Ramos (cell line): ENCODE results near the gene FRAS1.
"Not testable (repeated sequence)": the region's sequence is repeated elsewhere in the genome, so short reads cannot be mapped to it uniquely, and the experiment has no call there.

ENCODE experiments used
- in situ Hi-C: fragments of 300-500 bp; cut with MboI; formaldehyde crosslinking; loops from one replicate; pipeline ENCODE4 v1.14.3; 2022; ENCODE audit warnings: low sequenced_read_pairs; ENCODE audit not compliant: unreplicated experiment

FRAS1 gene

DNA sequence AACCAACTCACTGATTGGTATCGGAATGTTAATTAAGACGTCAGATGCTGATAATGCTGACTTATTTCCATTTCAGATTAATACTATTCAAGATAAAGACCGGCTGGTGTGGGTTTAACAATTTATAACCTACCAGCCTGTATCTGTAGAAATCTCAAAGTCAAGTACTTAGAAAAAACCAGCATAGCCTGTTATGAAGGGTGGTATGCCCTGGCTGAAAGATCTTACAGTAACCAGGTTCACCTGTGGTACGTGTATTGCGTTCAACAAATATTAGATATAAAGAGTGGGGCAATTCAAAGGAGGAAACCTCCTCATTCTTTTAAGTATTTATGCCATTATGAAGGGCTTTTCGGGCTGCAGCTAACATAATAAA, 253.6 kb downstream of the FRAS1 start:
- in situ Hi-C loops = no loop called here

DNA sequence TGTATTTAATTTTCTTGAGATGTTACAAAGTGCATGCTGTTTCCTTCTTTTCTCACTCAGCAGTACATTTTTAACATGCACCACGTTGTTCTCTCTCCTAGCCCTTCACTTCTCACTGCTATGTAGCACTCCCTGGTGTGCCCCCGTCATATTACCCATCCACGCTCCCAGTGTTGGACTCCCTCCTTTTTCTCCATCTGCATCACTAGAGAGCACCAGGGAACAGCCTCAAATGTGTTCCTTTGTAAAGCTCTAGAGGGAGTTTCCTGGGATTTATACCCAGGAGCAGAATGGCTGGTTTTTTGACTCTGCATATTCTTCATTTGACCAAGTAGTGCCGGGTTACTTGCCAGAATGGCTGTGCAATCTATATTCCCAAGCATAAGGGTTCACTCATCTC, 254.2 kb downstream of the FRAS1 start:
- in situ Hi-C loops = no loop called here

DNA sequence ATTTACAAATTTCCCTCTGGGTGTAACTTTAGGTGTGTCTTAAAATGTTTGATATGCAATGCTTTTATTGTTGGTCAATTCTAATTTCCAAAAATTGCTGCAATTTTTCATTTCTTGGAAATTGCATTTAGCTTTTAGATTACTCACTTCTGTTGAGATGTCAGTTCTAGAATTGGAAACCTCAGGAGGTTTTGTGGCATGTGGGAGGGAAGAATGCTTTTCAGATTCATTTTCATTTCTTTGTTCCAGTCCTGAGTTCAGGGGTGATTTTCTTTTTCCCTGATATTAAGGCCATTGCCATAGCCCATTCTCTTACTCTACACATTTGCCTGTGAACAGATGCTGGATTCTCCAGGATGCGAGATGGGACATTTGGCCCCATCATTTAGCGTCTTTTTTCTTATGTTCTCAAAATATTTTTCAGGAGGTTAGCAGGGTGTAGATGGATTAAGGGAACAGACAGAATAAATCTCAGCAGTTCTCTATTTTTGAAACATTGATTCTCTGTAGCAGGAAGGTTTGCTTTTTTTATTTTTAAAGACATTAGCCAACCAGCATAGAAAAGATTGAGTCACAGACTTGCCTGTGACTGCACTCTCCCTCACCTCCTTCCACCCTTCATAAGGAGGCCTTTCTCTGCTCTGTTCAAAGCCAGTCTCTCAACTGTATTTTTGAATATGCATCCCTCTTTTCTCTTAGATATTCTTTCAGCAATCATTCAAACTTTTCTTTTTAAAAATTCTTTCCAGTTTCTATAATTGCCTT, 256.0 kb downstream of the FRAS1 start:
- in situ Hi-C loops = no loop called here

DNA sequence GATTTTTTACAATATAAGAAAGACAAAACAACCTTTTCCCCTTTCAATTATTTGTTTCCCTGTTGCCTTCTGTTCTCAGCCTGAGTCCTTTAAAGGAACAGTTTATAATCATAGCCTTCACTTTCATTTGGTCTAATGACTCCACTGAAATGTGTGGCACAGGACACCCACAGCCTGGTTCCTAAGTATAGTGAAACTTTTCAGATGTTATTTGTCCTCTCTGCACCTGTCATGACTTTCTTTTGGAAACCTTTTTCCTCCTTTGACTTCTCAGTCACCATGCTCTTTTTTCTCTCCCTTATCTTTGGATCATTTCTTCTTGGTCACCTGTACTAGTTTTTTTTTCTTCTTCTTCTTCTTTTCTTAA, 256.6 kb downstream of the FRAS1 start:
- in situ Hi-C loops = no loop called here

DNA sequence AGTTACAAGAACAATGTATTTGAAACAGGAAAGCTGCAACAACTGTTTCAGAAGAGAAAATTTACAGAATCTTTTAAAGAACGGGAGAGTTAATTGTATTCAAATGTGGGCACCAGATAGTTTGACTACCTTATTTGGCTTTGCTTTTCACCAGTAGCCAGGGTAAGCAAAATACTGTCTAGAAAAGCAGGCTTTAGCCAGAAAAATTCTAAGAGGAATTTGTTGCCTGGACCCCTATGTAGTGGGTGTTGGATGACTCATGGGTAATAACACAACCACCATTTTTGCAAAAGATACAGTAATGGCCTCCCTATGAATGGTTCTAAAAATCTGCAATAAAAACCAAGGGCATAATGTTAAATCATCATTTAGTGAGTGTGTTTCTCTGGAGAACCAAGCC, 261.0 kb downstream of the FRAS1 start:
- in situ Hi-C loops = no loop called here

DNA sequence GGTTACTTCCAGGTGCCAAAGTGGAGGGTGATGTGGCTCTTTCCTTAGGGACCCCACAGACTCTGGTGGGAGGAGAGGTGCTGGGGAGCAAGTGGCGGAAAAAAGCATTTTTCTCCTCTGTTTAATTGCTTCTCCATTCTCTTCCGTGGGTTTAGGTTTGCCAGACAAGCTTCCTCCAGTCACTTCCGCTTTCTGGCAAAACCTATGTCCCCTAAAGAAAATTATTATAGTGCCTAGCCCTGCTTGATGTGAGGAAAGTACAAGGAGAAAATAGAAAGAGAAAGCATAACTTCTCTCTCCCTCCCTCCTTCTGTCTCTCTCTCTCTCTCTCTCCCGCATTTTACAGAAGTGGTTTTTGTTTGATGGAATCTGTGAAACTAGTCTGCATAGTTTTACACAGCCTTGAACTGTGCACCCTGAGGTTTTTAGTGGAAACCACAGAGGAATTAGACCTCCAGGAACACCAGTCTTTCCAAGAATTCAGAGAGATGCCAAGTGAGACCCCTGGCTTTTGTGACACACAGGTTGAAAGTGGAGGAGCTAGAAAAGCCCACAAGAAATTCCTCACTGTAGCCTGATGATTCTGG, 263.3 kb downstream of the FRAS1 start:
- in situ Hi-C loops = no loop called here

DNA sequence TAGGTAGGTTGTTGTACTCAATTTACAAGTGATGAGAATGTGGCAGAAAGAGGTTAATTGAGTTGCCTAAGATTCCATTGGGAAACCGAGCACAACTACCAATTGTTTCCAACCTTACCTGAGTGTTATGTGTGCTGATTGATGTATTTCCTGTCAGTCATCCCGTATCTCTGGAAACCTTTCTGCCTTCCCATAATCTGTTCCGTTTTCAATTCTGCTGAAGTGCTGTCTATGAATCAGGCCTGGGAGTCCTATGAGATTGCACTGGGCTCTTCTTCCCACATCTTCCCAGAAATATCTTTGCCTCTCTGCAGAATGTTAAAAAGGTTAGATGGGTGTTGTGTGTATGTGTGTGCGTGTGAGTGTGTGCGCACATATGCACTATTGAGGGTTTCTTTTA, 264.9 kb downstream of the FRAS1 start:
- in situ Hi-C loops = no loop called here

DNA sequence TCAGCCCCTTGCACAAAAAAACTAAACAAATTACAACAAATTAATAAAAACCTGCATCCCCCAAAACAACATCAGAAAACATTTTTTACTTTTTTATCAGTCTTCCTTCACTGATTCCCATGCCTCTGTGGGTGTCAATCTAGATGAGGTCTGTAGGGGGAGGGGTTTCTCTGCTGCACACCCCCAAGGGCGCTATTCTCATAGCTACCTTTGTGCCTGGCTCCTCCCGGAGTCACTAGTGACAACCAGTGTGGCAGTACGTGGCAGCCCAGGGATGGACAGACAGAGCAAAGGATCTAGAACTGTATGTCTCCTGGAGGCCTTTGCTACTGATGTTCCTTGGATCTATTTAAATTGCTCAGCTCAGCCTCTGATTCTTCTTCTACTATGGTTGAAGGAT, 266.3 kb downstream of the FRAS1 start:
- in situ Hi-C loops = no loop called here

DNA sequence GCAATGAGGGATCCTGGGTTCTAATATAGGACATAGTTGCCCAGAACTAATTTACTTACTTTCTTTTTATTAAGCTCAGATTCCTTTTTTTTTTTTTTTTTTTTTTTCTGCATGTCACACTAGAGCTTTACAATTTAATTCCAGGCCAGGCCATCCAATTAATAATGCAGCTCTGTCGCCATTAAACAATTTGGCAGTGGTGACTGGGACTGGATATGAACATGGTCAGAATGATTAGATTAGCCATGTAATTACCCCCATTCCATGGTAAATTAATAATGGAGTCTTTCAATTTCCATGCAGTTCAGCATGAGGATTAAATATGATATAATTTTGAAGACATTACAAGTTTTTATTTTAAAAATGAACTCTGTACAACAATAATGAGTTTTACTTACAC, 267.5 kb downstream of the FRAS1 start:
- in situ Hi-C loops = no loop called here

DNA sequence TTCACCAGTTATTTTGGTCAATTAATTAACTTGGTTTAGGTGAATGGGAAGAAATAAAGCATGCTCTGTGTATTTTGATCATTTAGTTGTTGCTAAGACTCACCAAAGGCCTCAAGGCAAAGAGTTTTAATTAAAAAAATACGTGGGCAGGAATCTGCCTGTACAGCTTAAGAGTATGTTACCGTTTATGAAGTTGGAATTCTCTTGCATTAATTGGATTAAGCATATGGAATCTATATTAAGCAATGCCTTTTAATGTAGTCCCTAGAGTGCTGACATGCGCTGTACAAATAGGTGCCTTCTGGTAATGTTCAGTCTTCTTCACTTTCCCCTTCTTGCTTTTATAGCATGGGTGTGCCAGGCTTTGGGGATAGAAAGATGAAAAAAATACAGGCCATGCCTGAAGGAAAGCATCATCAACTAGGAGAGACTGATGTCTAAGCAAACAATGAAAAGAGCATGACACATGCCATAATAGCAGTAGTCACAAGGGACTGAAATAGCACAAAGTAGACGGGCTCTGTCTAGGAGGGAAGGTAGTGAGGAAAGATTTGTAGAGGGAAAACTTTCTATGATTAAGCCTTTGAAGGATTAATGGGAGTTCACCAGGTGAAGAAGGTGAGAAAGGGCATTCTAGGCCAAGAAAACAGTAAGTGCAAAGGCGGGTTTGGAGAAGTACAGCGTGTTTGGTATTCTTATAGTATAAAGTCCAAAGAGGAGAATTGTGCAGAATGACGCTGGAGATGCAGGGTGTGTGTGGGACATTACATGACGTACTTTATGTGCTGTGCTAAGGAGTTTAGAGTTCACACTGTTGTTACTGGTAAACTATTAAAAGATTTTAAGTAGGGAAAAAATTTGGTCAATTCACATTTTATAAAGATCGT, 268.4 kb downstream of the FRAS1 start:
- in situ Hi-C loops = no loop called here

DNA sequence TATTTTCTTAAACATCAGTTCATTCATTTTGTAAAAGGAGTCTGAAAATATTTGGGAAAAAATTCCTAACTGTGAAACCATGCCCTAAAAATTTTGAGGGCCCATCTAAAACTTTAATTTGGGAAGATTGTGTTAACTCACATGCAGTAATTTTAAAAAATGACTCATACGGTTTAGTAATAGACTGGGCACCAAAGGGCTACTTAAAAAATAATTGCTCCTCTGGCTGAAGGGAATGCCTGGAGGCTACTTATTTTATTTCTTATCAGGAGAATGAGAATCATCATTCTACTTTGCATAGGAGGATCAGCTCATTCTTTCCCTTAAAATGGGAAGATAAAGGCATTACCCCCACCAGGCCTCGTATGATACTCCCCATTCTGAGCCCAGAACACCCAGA, 271.5 kb downstream of the FRAS1 start:
- in situ Hi-C loops = not testable (repeated sequence)

DNA sequence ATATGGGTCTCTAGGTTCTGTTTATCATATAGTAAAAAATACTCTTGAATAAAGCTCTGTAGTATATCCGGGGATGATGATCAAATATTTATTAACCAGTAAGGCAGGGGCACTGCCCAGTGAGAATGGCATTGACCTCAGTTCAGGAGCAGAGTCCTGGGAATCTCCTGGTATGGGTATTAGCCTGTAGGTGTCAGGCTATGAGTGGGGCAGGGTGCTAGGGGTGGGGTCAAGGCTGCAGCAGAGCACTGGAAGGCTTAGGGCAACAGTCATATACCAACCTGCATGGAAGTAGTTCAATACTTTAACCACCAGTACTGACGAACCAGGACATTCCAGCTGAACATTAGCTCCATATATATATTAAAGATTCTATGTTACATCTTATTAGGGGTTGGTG, 274.1 kb downstream of the FRAS1 start:
- in situ Hi-C loops = no loop called here

DNA sequence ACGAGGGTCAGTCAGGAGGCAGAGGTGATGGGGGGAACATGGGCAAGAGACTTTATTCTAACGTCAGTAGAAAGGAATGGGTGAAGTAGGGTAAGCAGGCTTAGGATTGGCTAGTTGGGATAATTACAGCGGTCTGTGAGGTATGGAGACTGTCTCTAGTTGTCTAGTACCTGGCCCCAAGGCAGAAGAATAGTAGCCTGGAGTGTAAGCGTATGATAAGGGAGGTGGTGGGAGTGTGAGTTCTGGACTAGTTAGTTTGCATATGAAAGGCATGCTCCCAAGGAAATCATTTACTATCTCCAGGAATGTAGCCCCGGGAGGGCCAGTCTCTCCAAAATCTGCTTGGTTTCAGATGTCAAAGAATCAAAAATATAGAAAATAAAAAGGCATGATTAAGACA, 274.8 kb downstream of the FRAS1 start:
- in situ Hi-C loops = no loop called here

DNA sequence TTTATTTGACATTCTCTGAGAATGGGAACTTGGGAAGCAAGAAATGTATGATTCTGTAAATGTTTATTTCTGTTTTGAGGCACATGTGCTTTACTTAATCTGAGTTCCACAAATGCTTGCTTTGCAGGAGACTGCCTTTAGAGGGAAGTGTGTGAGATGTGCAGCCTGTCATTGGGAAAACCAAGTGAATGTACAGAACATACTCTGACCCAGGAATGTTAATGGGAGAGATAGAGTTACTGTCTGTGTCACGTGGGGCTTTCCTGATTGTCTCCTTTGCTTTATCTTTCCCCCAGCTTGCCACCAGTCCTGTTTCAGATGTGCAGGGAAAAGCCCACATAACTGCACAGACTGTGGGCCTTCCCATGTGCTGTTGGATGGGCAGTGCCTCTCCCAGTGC, 275.9 kb downstream of the FRAS1 start:
- in situ Hi-C loops = no loop called here

DNA sequence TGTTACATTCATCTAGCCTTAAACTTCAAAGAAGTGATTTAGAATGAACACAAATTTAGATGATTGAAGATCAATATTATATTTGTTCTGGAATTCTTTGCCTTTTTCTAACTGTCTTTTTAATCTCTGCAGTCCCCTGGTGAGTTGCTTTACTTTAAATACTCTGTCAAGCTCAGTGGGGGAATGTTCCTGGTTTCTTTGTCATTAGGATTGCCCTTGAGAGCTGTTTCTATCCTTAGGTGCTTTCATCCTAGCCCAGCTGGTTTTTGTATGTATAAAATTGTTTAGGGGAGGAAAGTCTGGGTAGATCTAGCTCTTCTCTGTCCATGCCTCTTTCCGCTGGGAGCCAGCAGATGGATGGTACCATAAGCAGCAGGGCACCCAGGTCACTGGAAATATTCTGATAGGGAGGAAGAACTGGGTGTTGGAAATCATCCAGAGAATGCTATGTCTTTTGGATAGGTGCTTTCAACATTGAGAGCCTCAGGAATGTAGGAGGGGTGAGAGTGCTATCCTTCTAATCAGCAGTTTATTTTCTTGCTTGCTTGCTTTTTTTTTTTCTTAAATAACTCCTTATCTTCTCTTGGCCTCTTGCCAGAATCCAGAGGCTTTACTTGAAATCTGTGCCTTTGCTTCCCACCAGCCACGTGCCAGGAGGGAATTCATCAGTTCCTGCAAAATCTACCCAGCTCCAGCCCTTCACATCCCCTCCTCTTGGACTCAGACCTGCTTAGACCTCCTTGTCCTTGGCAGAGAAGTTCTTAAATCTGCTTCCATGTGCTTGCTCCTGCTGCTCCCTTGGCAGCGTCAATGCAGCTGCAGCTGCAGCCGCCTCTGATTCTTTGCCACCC, 279.2 kb downstream of the FRAS1 start:
- in situ Hi-C loops = no loop called here

DNA sequence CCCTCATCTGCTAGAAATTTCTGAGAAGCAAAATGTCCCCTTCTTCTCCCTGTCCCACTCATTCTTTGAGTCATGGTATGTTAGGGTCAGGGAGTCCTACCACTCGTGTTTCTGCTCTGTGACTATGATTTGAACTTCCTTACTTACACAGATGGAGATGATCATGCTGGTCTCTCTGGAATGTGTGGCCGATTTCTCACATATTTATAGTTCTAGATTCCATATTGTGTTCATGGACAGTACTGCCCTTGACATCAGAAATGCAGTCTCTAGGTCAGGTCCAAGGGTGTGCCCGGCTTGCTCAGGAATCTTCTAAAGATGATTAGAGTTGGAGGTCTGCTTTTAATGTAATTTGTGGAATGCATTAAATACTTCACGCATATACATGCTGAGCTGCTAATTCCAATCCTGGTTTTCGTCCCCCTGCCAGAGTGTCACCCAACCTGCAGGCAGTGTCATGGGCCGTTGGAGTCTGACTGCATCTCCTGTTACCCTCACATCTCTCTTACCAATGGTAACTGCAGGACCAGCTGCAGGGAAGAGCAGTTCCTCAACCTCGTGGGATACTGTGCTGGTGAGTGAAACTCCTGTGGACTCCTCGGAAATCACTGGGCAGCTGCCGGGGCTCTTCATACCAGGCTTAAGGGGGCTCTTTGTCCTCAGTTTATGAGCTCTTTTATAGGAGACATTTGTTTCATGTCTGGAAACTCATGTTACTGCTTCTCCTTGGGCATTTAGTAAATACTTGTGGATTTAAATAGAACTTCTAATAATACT, 280.3 kb downstream of the FRAS1 start:
- in situ Hi-C loops = no loop called here

DNA sequence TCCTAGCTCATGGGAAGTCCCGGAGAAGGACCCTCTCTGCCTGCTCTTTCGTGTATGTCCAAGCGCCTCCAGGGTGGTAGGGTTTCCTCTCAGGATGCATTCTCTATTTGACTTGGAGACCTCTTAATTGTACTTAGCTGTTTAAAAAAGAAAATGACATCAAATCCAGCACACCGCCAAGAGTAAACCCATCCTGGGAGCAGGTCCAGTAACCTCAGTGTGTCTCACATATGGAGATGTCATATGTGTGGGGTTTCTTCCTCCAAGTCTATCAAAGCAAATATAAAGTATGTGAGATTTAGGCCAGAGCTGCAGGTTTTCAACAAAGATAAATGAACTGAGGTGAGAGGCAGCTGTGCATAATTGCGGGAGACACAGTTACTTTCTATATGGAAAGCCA, 285.0 kb downstream of the FRAS1 start:
- in situ Hi-C loops = no loop called here

DNA sequence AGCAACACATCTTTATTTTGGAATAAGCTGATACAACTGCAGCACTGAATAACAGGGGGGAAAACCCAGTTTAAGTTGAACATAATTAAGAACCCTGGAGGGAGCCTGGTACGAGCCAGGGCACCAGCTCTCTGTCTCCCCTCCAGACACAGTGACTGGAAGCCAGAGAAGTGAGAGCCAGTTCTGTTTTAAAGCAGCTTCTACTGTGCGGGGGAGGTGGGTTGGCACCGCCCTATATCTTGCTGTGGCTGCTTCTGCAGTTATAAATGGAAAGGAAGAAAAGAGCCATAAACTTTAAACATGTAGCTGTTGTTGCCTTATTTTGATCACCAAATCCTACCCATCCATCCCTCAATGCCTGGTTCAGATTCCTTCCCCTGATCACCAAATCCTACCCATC, 286.6 kb downstream of the FRAS1 start:
- in situ Hi-C loops = no loop called here

DNA sequence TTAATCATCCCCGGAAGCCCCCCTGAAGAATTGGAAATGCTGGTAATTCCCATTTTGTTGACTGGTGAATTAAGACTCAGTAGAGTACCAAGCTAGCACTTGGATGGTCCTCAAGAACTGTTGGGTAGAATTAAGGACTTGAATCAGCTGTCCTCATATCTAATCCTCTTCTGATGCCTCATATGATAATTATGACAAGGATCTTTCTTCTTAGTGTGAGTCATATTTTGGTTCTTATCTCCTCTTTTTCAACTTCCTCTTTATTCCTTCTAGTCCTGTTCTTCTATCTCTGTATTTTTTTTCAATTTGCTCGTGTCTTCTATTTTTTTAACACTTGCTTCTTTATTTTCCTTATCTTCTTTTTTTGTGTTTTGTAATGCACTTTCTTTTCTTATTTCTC, 288.1 kb downstream of the FRAS1 start:
- in situ Hi-C loops = no loop called here

DNA sequence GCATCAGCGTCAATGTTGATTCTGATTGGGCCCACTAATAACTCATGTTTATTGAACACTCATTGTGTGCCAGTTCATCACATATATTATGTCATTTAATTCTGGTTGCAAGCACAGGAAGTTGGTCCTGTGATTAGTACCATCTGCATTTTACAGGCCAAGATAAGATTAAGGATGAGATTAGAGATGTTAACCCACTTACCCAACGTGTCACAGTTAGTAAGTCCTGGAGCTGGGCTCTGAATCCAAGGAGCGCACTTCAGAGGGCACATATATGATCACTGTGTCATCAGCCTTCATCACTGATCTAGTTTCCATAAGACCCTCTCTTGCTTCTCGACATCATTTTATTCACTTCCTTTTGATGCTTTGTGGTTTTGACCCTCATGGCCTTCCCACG, 289.1 kb downstream of the FRAS1 start:
- in situ Hi-C loops = no loop called here
